Middle frontal gyrus (tissue), 1 donor: ENCODE measurements around the gene TEX50.
"Not testable (repeated sequence)": the region's sequence is repeated elsewhere in the genome, so short reads cannot be mapped to it uniquely, and the experiment has no call there.

Experiments
- DNase-seq: peaks from one replicate; pipeline ENCODE4 v3.0.0-alpha.2; 2015; ENCODE audit warnings: low spot score; ENCODE audit errors: extremely low spot score

Gene TEX50

GRCh38 chr1:173635116-173635515 is at the start of gene TEX50:
Gene TEX50 (plus strand): TSS chr1:173635338. CDS start chr1:173635522, 184 bp downstream.
- no peak for DNase-seq

- DNase-seq: no peak
Measured at GRCh38 chr1:173590557-173590956, 44.6 kb upstream of the TEX50 start.

- not testable (repeated sequence) for DNase-seq
Measured at GRCh38 chr1:173591138-173591537, 44.0 kb upstream of the TEX50 start.

GRCh38 chr1:173596097-173596825 is 38.9 kb upstream of the TEX50 start:
- no peak for DNase-seq

- no peak for DNase-seq
Measured at GRCh38 chr1:173601588-173601987, 33.5 kb upstream of the TEX50 start.

GRCh38 chr1:173603056-173603591 is 32.0 kb upstream of the TEX50 start, which contains the start of gene SLC9C2:
Gene SLC9C2 (minus strand): TSS chr1:173603072. CDS start chr1:173601776, 1,296 bp downstream.
- DNase-seq: no peak

- DNase-seq: no peak
Measured at GRCh38 chr1:173608503-173609216, 26.5 kb upstream of the TEX50 start.

- not testable (repeated sequence) for DNase-seq
Measured at GRCh38 chr1:173613086-173613485, 22.1 kb upstream of the TEX50 start.

GRCh38 chr1:173616859-173617258 is 18.3 kb upstream of the TEX50 start:
- DNase-seq: no peak

- no peak for DNase-seq
Measured at GRCh38 chr1:173627269-173627668, 7.9 kb upstream of the TEX50 start.

- no peak for DNase-seq
Measured at GRCh38 chr1:173628888-173629287, 6.2 kb upstream of the TEX50 start.

GRCh38 chr1:173637236-173638042 is 2.3 kb downstream of the TEX50 start:
- not testable (repeated sequence) for DNase-seq

- DNase-seq: no peak
Measured at GRCh38 chr1:173638043-173639021, 3.2 kb downstream of the TEX50 start.

GRCh38 chr1:173639102-173639501 is 4.0 kb downstream of the TEX50 start:
- DNase-seq: no peak

- not testable (repeated sequence) for DNase-seq
Measured at GRCh38 chr1:173642450-173643139, 7.5 kb downstream of the TEX50 start.

GRCh38 chr1:173646656-173647055 is 11.5 kb downstream of the TEX50 start:
- DNase-seq: no peak

- no peak for DNase-seq
Measured at GRCh38 chr1:173648880-173649605, 13.9 kb downstream of the TEX50 start.

GRCh38 chr1:173660306-173660705 is 25.2 kb downstream of the TEX50 start:
- no peak for DNase-seq

- DNase-seq: no peak
Measured at GRCh38 chr1:173661271-173661670, 26.1 kb downstream of the TEX50 start.
